ENCODE data around the gene C4orf46. TPM values are rescaled to one million over a fixed set of nuclear protein-coding genes. Genes with fewer than 3 reads are reported as not detected.
"Not testable (repeated sequence)": the region's sequence is repeated elsewhere in the genome, so short reads cannot be mapped to it uniquely, and the experiment has no call there.

The C4orf46 gene
- polyA plus RNA-seq, 2 donors: 2.0 to 2.4 TPM

GRCh38 chr4:158676076-158676475 lies 4.4 kb upstream of the C4orf46 start:
- no peak overlapping the region for H3K4me3 ChIP-seq (ENCODE audit: low read depth in 1 of 2, low read length in 2 of 2)
- H3K4me1 ChIP-seq (ENCODE audit: control insufficient read depth in 2 of 2, insufficient read depth in 2 of 2, low read length in 1 of 2): peaks cover 0 to 3% of the 10 kb centered on the region in 2 donors
- WGBS, 2 donors: 72 to 83% methylated on average over 5 of the region's 5 CpGs
- no peaks in the 10 kb centered on the region for H3K36me3 ChIP-seq (ENCODE audit: control insufficient read depth in 2 of 2, insufficient read depth in 2 of 2, low read length in 1 of 2)
- H3K9me3 ChIP-seq (ENCODE audit: control insufficient read depth in 2 of 2, insufficient read depth in 1 of 2, low read depth in 1 of 2, low read length in 1 of 2): no peaks in the 10 kb centered on the region
- H3K27me3 ChIP-seq (ENCODE audit: control insufficient read depth in 1 of 2, insufficient read depth in 2 of 2, low read length in 2 of 2): no peaks in the 10 kb centered on the region
- H3K27ac ChIP-seq (ENCODE audit: low read depth in 2 of 2, low read length in 1 of 2): no peak overlapping the region

- Histone ChIP-seq H3K9me3 (ENCODE audit: control insufficient read depth in 2 of 2, insufficient read depth in 1 of 2, low read depth in 1 of 2, low read length in 1 of 2) (no peaks in the 10 kb centered on the region), H3K27ac (ENCODE audit: low read depth in 2 of 2, low read length in 1 of 2) (no peak overlapping the region)
- WGBS, 2 donors: 78 to 88% methylated on average over 3 of the region's 3 CpGs
Observed at GRCh38 chr4:158673633-158674032, 1.9 kb upstream of the C4orf46 start.

DNA sequence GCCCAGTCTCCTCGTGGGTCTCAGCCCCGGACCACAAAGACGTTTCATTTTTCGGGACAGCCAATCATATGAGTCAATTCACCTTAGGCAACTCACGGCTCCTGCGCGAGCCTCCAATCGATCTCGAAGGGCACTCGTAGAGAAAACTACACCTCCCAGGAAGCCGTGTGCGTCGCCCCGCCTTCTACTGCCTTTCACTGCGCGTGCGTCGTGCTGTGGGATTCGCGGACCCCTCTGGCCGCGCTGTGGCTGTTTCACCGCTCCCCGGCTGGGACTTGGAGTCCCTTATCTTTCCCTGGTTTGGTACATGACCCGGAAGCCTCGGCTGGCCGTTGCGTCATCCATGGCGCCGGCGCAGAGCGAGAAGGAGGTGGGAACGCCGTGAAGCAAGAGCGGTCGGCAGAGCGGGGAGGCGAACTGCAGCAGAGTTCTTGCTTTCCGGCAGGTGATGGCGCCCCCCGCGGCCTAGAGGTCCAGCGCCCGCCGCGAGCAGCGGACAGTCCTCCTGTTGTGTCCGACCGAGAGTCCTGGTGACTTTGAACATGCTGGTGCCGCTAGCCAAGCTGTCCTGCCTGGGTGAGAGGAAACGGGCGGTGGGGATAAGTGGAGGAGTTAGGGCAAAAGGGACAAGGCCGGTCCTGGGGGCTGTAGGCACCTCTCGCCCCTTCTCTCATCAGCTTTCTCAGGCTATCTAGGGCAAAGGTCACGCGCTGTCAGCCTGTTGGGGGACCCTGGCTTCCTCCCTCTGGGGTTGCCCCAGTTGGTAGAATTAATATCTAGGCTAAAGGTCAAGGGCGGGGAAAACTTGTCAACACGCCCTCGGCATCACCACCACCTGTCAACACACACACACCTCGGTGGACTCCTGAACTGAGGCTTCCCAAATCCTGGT lies 474 bp upstream of the C4orf46 start, which contains the start of gene ETFDH:
Gene ETFDH, plus strand, starts transcription at position 382 of the 892 bp plus-strand sequence. Its CDS starts 161 bp downstream, at position 543.
- Histone ChIP-seq H3K4me1 (ENCODE audit: control insufficient read depth in 2 of 2, insufficient read depth in 2 of 2, low read length in 1 of 2) (peaks cover 0 to 3% of the 10 kb centered on the region in 2 donors), H3K4me3 (ENCODE audit: low read depth in 1 of 2, low read length in 2 of 2) (peak within 1 kb of the TSS; percentile 75 to 92), H3K36me3 (ENCODE audit: control insufficient read depth in 2 of 2, insufficient read depth in 2 of 2, low read length in 1 of 2) (no peaks in the 10 kb centered on the region), H3K9me3 (ENCODE audit: control insufficient read depth in 2 of 2, insufficient read depth in 1 of 2, low read depth in 1 of 2, low read length in 1 of 2) (no peaks in the 10 kb centered on the region), H3K27me3 (ENCODE audit: control insufficient read depth in 1 of 2, insufficient read depth in 2 of 2, low read length in 2 of 2) (no peaks in the 10 kb centered on the region), H3K27ac (ENCODE audit: low read depth in 2 of 2, low read length in 1 of 2) (peak within 1 kb of the TSS; percentile 99)
- 0 to 1% methylated on average over 60 of the region's 60 CpGs for WGBS, 2 donors

More at GRCh38 chr4:158673633-158674032, 1.9 kb upstream of the C4orf46 start:
- H3K4me3 ChIP-seq (ENCODE audit: low read depth in 1 of 2, low read length in 2 of 2): no peak overlapping the region
- H3K27me3 ChIP-seq (ENCODE audit: control insufficient read depth in 1 of 2, insufficient read depth in 2 of 2, low read length in 2 of 2): no peaks in the 10 kb centered on the region
- H3K4me1 ChIP-seq (ENCODE audit: control insufficient read depth in 2 of 2, insufficient read depth in 2 of 2, low read length in 1 of 2): peaks cover 0 to 3% of the 10 kb centered on the region in 2 donors
- H3K36me3 ChIP-seq (ENCODE audit: control insufficient read depth in 2 of 2, insufficient read depth in 2 of 2, low read length in 1 of 2): no peaks in the 10 kb centered on the region

- no peaks in the 10 kb centered on the region for H3K36me3 ChIP-seq (ENCODE audit: control insufficient read depth in 2 of 2, insufficient read depth in 2 of 2, low read length in 1 of 2)
- H3K27me3 ChIP-seq (ENCODE audit: control insufficient read depth in 1 of 2, insufficient read depth in 2 of 2, low read length in 2 of 2): no peaks in the 10 kb centered on the region
- H3K4me1 ChIP-seq (ENCODE audit: control insufficient read depth in 2 of 2, insufficient read depth in 2 of 2, low read length in 1 of 2): peaks cover 0 to 3% of the 10 kb centered on the region in 2 donors
- H3K27ac ChIP-seq (ENCODE audit: low read depth in 2 of 2, low read length in 1 of 2): peak overlapping the region; percentile 99
- H3K4me3 ChIP-seq (ENCODE audit: low read depth in 1 of 2, low read length in 2 of 2): peak overlapping the region; percentile 75 to 92
- 0% methylated on average over 34 to 35 of the region's 35 CpGs for WGBS, 2 donors
- H3K9me3 ChIP-seq (ENCODE audit: control insufficient read depth in 2 of 2, insufficient read depth in 1 of 2, low read depth in 1 of 2, low read length in 1 of 2): no peaks in the 10 kb centered on the region
Observed at GRCh38 chr4:158670975-158671664, 567 bp downstream of the C4orf46 start.

DNA sequence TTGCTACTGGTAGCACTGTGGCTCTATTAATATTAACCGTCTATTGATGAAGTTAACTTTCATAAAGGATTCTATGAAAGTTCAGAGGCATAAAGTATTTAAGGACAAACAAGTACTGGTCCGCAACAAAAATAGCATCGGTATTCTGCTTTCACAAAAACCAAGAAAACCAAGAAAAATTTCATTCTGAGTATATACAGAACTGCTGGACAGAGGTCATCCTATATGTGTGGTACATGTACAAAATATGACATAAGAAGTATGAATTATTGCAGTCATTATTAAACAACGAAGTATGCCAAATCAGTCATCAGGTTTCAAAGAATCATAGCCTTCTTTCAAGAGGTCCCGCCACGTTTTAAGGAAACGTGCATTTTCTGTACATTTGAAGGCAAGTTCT lies 2.4 kb downstream of the C4orf46 start:
- H3K9me3 ChIP-seq (ENCODE audit: control insufficient read depth in 2 of 2, insufficient read depth in 1 of 2, low read depth in 1 of 2, low read length in 1 of 2): no peaks in the 10 kb centered on the region
- no peaks in the 10 kb centered on the region for H3K27me3 ChIP-seq (ENCODE audit: control insufficient read depth in 1 of 2, insufficient read depth in 2 of 2, low read length in 2 of 2)
- H3K36me3 ChIP-seq (ENCODE audit: control insufficient read depth in 2 of 2, insufficient read depth in 2 of 2, low read length in 1 of 2): no peaks in the 10 kb centered on the region
- no peak overlapping the region for H3K4me3 ChIP-seq (ENCODE audit: low read depth in 1 of 2, low read length in 2 of 2)
- H3K4me1 ChIP-seq (ENCODE audit: control insufficient read depth in 2 of 2, insufficient read depth in 2 of 2, low read length in 1 of 2): peaks cover 0 to 3% of the 10 kb centered on the region in 2 donors
- WGBS, 2 donors: 81 to 82% methylated on average over 7 of the region's 7 CpGs
- H3K27ac ChIP-seq (ENCODE audit: low read depth in 2 of 2, low read length in 1 of 2): no peak overlapping the region

GRCh38 chr4:158667651-158668198 lies 4.0 kb downstream of the C4orf46 start:
- WGBS, 2 donors: 78 to 79% methylated on average over 3 of the region's 3 CpGs
- H3K9me3 ChIP-seq (ENCODE audit: control insufficient read depth in 2 of 2, insufficient read depth in 1 of 2, low read depth in 1 of 2, low read length in 1 of 2): no peaks in the 10 kb centered on the region
- H3K27me3 ChIP-seq (ENCODE audit: control insufficient read depth in 1 of 2, insufficient read depth in 2 of 2, low read length in 2 of 2): no peaks in the 10 kb centered on the region
- H3K4me1 ChIP-seq (ENCODE audit: control insufficient read depth in 2 of 2, insufficient read depth in 2 of 2, low read length in 1 of 2): no peaks in the 10 kb centered on the region
- H3K27ac ChIP-seq (ENCODE audit: low read depth in 2 of 2, low read length in 1 of 2): no peak overlapping the region
- no peak overlapping the region for H3K4me3 ChIP-seq (ENCODE audit: low read depth in 1 of 2, low read length in 2 of 2)
- H3K36me3 ChIP-seq (ENCODE audit: control insufficient read depth in 2 of 2, insufficient read depth in 2 of 2, low read length in 1 of 2): no peaks in the 10 kb centered on the region

- Histone ChIP-seq H3K36me3 (ENCODE audit: control insufficient read depth in 2 of 2, insufficient read depth in 2 of 2, low read length in 1 of 2) (no peaks in the 10 kb centered on the region), H3K4me3 (ENCODE audit: low read depth in 1 of 2, low read length in 2 of 2) (no peak overlapping the region), H3K4me1 (ENCODE audit: control insufficient read depth in 2 of 2, insufficient read depth in 2 of 2, low read length in 1 of 2) (no peaks in the 10 kb centered on the region), H3K27ac (ENCODE audit: low read depth in 2 of 2, low read length in 1 of 2) (no peak overlapping the region), H3K9me3 (ENCODE audit: control insufficient read depth in 2 of 2, insufficient read depth in 1 of 2, low read depth in 1 of 2, low read length in 1 of 2) (no peaks in the 10 kb centered on the region), H3K27me3 (ENCODE audit: control insufficient read depth in 1 of 2, insufficient read depth in 2 of 2, low read length in 2 of 2) (no peaks in the 10 kb centered on the region)
- WGBS, 2 donors: 95 to 98% methylated on average over 2 of the region's 2 CpGs
Observed at GRCh38 chr4:158666892-158667291, 4.8 kb downstream of the C4orf46 start.

DNA sequence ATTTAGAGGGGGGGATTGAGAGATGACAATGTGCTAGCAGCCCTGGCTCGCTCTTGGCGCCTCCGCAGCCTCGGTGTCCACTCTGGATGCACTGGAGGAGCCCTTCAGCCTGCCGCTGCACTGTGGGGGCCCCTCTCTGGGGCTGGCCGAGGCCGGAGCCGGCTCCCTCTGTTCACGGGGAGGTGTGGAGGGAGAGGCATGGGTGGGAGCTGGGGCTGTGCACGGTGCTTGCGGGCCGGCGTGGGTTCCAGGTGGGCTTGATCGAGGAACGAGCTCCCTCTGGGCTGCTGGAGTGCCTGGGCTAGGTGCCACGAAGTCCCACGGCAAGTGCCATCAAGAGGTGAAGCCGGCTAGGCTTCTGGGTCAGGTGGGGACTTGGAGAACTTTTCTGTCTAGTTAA lies 6.9 kb downstream of the C4orf46 start:
- H3K36me3 ChIP-seq (ENCODE audit: control insufficient read depth in 2 of 2, insufficient read depth in 2 of 2, low read length in 1 of 2): no peaks in the 10 kb centered on the region
- WGBS, 2 donors: 98% methylated on average over 18 of the region's 18 CpGs
- H3K27ac ChIP-seq (ENCODE audit: low read depth in 2 of 2, low read length in 1 of 2): no peak overlapping the region
- H3K27me3 ChIP-seq (ENCODE audit: control insufficient read depth in 1 of 2, insufficient read depth in 2 of 2, low read length in 2 of 2): no peaks in the 10 kb centered on the region
- H3K9me3 ChIP-seq (ENCODE audit: control insufficient read depth in 2 of 2, insufficient read depth in 1 of 2, low read depth in 1 of 2, low read length in 1 of 2): no peaks in the 10 kb centered on the region
- no peaks in the 10 kb centered on the region for H3K4me1 ChIP-seq (ENCODE audit: control insufficient read depth in 2 of 2, insufficient read depth in 2 of 2, low read length in 1 of 2)
- no peak overlapping the region for H3K4me3 ChIP-seq (ENCODE audit: low read depth in 1 of 2, low read length in 2 of 2)

DNA sequence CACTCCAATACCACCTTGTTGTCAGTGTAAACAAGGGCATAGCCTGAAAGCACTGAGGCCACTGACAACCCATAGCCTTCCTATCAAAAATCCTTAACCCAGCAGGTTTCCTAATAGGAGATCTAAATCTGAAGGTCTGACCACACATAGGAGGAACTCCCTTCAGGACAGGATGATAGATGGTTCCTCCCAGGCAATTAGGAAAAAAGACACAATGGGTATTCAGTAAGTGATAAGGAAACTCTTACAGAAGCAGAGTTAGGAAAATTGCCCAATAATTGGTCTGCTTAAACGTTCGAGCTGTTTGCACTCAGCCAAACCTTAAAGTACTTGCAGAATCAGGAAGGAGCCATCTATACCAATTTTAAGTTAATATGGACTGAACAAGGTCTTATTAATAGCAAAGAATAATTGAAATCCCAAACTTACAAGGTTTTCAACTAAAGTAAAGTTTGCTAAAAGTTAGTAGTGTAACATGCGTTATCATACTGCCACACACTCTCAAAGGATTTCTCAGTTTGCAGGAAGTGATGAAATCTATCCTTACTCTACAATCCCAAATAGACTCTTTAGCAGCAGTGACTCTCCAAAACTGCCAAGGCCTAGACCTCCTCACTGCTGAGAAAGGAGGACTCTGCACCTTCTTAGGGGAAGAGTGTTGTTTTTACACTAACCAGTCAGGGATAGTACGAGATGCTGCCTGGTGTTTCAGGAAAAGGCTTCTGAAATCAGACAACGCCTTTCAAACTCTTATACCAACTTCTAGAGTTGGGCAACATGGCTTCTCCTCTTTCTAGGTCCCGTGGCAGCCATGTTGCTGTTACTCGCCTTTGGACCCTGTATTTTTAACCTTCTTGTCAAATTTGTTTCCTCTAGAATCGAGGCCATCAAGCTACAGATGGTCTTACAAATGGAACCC lies 7.7 kb downstream of the C4orf46 start:
- WGBS, 2 donors: 79 to 82% methylated on average over 8 of the region's 8 CpGs
- not testable (repeated sequence) for H3K36me3 ChIP-seq (ENCODE audit: control insufficient read depth in 2 of 2, insufficient read depth in 2 of 2, low read length in 1 of 2); H3K4me3 ChIP-seq (ENCODE audit: low read depth in 1 of 2, low read length in 2 of 2); H3K27ac ChIP-seq (ENCODE audit: low read depth in 2 of 2, low read length in 1 of 2); H3K27me3 ChIP-seq (ENCODE audit: control insufficient read depth in 1 of 2, insufficient read depth in 2 of 2, low read length in 2 of 2); H3K4me1 ChIP-seq (ENCODE audit: control insufficient read depth in 2 of 2, insufficient read depth in 2 of 2, low read length in 1 of 2); H3K9me3 ChIP-seq (ENCODE audit: control insufficient read depth in 2 of 2, insufficient read depth in 1 of 2, low read depth in 1 of 2, low read length in 1 of 2)
